Sigmoid colon (tissue), 4 donors: ENCODE measurements around the gene TMX1.

ENCODE experiments used
- EP300 ChIP-seq, 4 donors: sonication (generic); formaldehyde crosslinking; IDR thresholded peaks; one replicate each; pipeline ENCODE4 v1.6.1; 2017; ENCODE audit warnings: antibody characterized with exemption in 4 of 4
- POLR2A ChIP-seq, 2 donors: fragments of 450-650 bp; IDR thresholded peaks; one replicate each; pipeline ENCODE4 v1.6.1; 2016; ENCODE audit warnings: antibody characterized with exemption in 2 of 2, mild to moderate bottlenecking in 2 of 2, moderate library complexity in 2 of 2
- POLR2AphosphoS5 ChIP-seq, 4 donors: sonication (generic); formaldehyde crosslinking; IDR thresholded peaks; one replicate each; pipeline ENCODE4 v1.6.1; 2017; ENCODE audit warnings: antibody characterized with exemption in 4 of 4
- TF ChIP-seq, protein P1 (sequence below), 4 experiments: fragments of 450-650 bp in 3 of 4; fragments of 200-600 bp in 1 of 4; IDR thresholded peaks; one replicate each; pipeline ENCODE4 v1.5.1; 2016 to 2019; ENCODE audit warnings: antibody characterized with exemption in 4 of 4, mild to moderate bottlenecking in 3 of 4, moderate library complexity in 2 of 4

DNA sequence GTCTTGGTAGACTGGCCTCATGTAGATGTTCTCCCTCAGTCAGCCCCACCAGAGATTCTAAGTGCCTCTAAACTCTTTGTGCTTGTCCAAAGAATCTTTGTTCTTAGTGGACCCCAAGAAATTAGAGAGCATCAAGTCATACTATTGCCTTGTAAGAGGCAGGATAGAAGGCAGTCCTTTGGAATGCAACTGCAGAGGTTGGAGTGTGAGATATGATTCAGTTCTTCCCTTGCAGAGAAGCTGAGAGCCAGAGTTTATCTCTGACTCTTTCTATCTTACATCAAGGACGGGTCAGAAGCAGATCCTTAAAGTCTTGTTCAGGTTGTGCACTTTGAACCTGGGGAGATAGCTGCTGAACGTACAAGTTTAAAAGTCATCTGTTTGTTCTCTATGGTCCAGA, 21.1 kb downstream of the TMX1 start:
- TF ChIP-seq EP300 (IDR thresholded peaks at IDR 0.05) = no peak
- TF ChIP-seq, protein P1, sequence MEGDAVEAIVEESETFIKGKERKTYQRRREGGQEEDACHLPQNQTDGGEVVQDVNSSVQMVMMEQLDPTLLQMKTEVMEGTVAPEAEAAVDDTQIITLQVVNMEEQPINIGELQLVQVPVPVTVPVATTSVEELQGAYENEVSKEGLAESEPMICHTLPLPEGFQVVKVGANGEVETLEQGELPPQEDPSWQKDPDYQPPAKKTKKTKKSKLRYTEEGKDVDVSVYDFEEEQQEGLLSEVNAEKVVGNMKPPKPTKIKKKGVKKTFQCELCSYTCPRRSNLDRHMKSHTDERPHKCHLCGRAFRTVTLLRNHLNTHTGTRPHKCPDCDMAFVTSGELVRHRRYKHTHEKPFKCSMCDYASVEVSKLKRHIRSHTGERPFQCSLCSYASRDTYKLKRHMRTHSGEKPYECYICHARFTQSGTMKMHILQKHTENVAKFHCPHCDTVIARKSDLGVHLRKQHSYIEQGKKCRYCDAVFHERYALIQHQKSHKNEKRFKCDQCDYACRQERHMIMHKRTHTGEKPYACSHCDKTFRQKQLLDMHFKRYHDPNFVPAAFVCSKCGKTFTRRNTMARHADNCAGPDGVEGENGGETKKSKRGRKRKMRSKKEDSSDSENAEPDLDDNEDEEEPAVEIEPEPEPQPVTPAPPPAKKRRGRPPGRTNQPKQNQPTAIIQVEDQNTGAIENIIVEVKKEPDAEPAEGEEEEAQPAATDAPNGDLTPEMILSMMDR (IDR thresholded peaks at IDR 0.05) = no peak
- TF ChIP-seq POLR2A (IDR thresholded peaks at IDR 0.05) = no peak
- TF ChIP-seq POLR2AphosphoS5 (IDR thresholded peaks at IDR 0.05) = no peak
